Effector memory CD8-positive, alpha-beta T cell (primary cell): ENCODE data around the gene ZNF205.
"Not testable (repeated sequence)": the region's sequence is repeated elsewhere in the genome, so short reads cannot be mapped to it uniquely, and the experiment has no call there.

Experiments used
- ATAC-seq: fragments of 150-1000 bp; cut with Tn5 transposase; replicated peaks from 2 replicates; pipeline ENCODE4 v1.10.0; 2021; ENCODE audit warnings: mild to moderate bottlenecking, moderate library complexity
- DNase-seq, 3 experiments: peaks; one replicate each; pipeline ENCODE4 v3.0.0; 2021
- H3K27ac Mint-ChIP-seq, 2 donors: one replicate each; pipeline ENCODE4 v1.8.0; 2022; ENCODE audit warnings: mild to moderate bottlenecking in 2 of 2, mixed read lengths in 2 of 2, moderate library complexity in 2 of 2
- H3K27me3 Mint-ChIP-seq, 2 donors: one replicate each; pipeline ENCODE4 v1.8.0; 2022; ENCODE audit warnings: mixed read lengths in 2 of 2
- H3K36me3 Mint-ChIP-seq: one replicate; pipeline ENCODE4 v1.8.0; 2022; ENCODE audit warnings: mild to moderate bottlenecking, moderate library complexity, mixed read lengths; ENCODE audit not compliant: insufficient read depth
- H3K4me1 Mint-ChIP-seq, 2 donors: one replicate each; pipeline ENCODE4 v1.8.0; 2022; ENCODE audit warnings: low read depth in 2 of 2, mixed read lengths in 2 of 2
- H3K4me3 Mint-ChIP-seq, 2 donors: one replicate each; pipeline ENCODE4 v1.8.0; 2022; ENCODE audit warnings: mild to moderate bottlenecking in 2 of 2, mixed read lengths in 2 of 2, moderate library complexity in 2 of 2
- H3K9me3 Mint-ChIP-seq, 2 donors: one replicate each; pipeline ENCODE4 v1.8.0; 2022; ENCODE audit warnings: mixed read lengths in 2 of 2
- total RNA-seq, 9 experiments: gene quantifications; one replicate each; lab custom pipeline; 2026; lab: John Stamatoyannopoulos, UW

ZNF205 gene
- total RNA-seq = 0 to 1.3 (median 0) reads per million in 9 experiments

DNA sequence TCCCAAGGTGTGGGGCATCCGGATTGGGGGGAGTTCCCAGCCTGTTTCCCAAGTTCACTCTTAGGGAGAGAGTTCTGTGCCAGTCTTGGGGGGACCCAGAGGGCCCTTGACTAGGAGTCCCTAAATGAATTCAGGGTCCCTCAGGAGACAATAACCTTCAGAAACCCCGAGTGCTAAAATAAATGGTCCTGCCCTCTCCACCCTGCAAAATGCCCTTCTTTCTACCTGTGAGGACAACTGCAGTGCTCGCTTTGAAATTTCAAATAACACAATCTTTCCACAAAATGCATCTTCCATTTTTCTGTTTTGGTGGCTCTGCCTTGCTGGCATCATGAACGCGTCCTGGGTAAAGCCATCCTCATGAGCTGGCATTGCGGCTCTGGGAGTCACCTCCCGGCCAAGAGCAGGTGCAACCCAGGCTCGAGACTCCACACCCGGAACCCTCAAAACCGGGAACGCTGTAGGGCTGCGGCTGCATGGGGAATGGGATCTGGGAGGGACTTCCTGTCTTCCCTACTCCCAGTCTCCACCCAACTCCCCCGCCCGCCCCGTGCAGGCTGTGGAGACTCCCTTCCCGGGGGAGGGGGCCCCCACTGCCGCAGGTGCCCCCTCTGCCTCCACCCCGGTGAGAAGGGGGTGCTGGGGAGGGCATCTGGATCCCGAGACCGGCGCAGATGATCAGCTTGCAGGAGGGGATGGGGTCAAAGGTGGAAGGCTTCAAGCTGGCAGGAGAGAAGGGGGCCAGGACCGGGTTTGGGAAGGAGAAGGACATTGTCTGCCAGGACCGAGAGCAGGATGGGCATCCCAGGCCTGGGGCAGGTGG lies at the start of gene ZNF205:
TSS of gene ZNF205 (plus strand) at position 529 of the 823 bp plus-strand sequence. CDS start 845 bp downstream, outside the sequence.
- ATAC-seq = no peak

DNA sequence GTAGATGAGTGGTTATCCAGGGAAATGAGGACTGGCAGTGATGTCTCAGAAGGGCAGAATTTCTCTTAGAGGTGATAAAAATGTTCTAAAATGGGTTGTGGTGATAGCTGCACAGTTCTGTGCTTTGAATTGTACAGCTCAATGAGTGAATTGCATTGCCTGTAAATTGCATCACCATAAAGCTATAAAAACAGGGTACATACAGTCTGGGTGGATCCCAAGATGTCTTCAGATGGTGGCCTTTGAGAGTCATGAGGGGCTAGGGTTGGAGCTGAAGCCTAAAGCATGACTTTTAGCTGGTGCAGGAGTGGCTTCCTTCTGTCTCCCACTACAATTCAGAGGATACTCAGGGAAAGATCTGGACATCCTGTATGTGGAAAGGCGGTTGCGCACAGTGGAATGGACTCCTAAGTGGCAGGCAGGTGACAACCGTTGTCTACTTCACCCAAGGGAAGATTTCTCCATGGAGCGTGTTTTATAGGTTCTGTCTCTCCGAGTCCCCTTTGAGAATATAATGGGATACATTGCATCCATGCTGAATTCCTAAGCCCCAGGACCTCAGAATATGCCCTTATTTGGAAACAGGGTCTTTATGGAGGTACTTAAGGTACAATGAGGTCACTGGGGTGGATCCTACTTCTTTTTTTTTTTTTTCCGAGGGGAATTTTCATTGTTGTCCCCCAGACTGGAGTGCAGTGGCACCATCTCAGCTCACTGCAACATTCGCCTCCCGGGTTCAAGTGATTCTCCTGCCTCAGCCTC lies 48.6 kb upstream of the ZNF205 start:
- no peak for DNase-seq
- Mint-ChIP-seq H3K27me3 (no peaks in the 10 kb centered on the region), H3K4me3 (peak overlapping the region; percentile 100), H3K4me1 (peaks cover 45 to 51% of the 10 kb centered on the region in 2 donors), H3K9me3 (no peaks in the 10 kb centered on the region), H3K27ac (peak overlapping the region; percentile 98 to 99), H3K36me3 (peaks cover 41% of the 10 kb centered on the region)
- no peak for ATAC-seq

More for the DNA sequence above, at the start of gene ZNF205:
- Mint-ChIP-seq H3K27ac (no peak within 1 kb of the TSS), H3K4me1 (peaks cover 2 to 6% of the 10 kb centered on the region in 2 donors), H3K27me3 (no peaks in the 10 kb centered on the region), H3K36me3 (peaks cover 2% of the 10 kb centered on the region), H3K4me3 (no peak within 1 kb of the TSS), H3K9me3 (no peaks in the 10 kb centered on the region)
- DNase-seq = no peak

DNA sequence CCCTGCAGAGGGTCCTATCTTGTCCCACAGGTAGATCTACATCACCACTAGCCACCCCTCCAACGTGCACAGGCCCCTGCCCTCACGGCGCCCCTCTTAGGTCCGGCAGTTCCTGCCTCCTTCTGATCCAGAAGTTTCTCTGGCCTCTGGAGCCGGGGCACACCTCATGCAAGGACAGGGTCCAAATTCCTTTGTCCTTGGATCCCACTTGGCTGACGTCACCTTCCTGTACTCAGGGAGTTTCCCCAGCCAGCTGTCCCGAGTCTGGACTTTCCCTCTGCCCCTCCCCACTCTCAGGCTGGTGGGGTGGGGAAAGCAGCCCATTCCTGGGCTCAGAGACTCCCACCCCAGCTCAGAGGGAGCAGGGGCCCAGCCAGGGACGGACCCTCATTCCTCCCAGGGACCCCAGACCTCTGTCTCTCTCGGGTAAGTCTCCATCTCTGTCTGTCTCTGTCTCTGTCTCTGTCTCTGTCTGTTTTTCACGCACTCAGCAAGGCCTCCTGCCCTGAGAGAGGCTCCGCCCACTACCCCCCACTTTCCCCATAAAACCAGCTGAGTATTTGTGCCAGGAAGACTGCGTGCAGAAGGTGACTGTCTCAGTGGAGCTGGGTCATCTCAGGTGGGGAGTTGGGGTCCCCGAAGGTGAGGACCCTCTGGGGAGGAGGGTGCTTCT lies 47.2 kb upstream of the ZNF205 start, which contains the start of gene IL32:
TSS of gene IL32 (plus strand) at position 572 of the 673 bp plus-strand sequence. CDS start 172 bp downstream, outside the sequence.
- Mint-ChIP-seq H3K4me1 (peaks cover 49 to 58% of the 10 kb centered on the region in 2 donors), H3K36me3 (peaks cover 50% of the 10 kb centered on the region), H3K27me3 (no peaks in the 10 kb centered on the region), H3K9me3 (no peaks in the 10 kb centered on the region), H3K4me3 (peak within 1 kb of the TSS; percentile 100), H3K27ac (peak within 1 kb of the TSS; percentile 98 to 99)
- ATAC-seq (peak; percentile 65), DNase-seq (peak; percentile 50 to 57 (median 51))

DNA sequence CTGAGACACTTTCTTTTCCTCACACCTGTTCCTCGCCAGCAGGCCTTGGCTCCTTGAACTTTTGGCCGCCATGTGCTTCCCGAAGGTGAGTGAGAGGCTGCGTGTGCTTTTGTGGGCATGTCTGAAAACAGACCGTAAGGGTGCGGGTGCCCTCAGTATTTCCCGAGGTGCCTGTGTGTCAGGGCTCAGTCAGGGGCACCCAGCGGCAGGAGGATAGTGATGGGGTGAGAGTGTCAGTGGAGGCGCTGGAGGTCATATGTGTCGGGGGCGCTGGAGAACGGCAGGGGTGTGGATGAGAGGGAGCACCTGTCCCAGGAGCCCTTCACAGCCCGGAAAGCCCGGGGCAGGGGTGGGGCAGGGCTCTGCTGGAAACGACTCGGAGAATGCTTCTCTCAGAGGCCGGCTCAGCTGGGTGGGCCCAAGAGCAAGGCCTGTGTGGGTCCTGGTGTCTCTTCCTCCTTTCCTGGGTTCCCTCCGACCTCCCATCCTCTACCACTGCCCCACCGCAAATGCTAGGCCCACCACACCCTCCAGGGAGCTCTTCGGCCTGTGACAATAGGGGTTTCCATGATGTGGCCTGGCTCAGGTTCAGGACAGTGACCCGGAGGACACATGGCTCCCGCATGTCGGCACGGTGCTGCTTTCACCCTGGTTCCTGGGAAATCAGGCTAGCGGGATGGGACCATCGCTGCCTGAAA lies 46.5 kb upstream of the ZNF205 start:
- H3K36me3 Mint-ChIP-seq = peaks cover 56% of the 10 kb centered on the region
- no peak for DNase-seq
- peak overlapping the region; percentile 98 to 99 for H3K27ac Mint-ChIP-seq
- peak overlapping the region; percentile 100 for H3K4me3 Mint-ChIP-seq
- peak; percentile 38 for ATAC-seq
- H3K9me3 Mint-ChIP-seq = no peaks in the 10 kb centered on the region
- no peaks in the 10 kb centered on the region for H3K27me3 Mint-ChIP-seq
- peaks cover 51 to 57% of the 10 kb centered on the region in 2 donors for H3K4me1 Mint-ChIP-seq

DNA sequence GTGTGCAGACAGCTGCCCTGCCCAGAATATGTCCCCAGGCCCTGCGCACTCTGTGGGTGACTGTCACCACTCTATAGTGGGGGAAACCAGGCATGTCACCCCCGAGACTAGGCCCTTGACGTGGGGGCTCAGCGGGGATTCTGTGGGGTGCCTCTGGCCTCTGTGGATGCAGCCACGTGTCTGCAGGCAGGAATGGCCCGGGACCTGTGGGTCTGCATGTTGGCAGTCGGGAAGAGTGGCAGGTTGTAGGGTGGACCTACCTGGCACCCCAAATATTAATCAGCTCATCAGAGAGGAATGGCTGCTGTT lies 46.0 kb upstream of the ZNF205 start:
- Mint-ChIP-seq H3K27me3 (no peaks in the 10 kb centered on the region), H3K9me3 (no peaks in the 10 kb centered on the region), H3K4me1 (peaks cover 56 to 62% of the 10 kb centered on the region in 2 donors), H3K4me3 (peak overlapping the region; percentile 100), H3K27ac (peak overlapping the region; percentile 98 to 99), H3K36me3 (peaks cover 60% of the 10 kb centered on the region)
- ATAC-seq (no peak), DNase-seq (no peak)

DNA sequence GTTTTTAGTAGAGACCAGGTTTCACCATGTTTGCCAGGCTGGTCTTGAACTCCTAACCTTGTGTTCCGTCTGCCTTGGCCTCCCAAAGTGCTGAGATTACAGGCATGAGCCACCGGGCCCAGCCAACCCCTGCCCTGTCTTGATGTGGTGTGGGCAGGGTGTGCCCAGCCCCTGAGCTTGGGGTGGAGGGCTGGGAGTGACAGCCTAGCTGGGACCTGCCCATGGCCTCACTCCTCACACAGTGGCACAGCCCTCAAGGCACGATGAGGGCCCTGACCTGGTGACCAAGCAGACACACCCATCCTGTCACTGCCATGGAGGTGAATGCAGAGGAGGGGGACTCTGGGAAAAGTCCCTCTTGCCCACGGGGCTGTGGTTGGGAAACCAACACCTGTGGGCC lies 43.9 kb upstream of the ZNF205 start:
- Mint-ChIP-seq H3K4me3 (peak overlapping the region; percentile 100), H3K27ac (peak overlapping the region; percentile 98 to 99), H3K4me1 (peaks cover 65 to 71% of the 10 kb centered on the region in 2 donors), H3K9me3 (no peaks in the 10 kb centered on the region), H3K27me3 (no peaks in the 10 kb centered on the region), H3K36me3 (peaks cover 68% of the 10 kb centered on the region)
- DNase-seq (no peak), ATAC-seq (no peak)

DNA sequence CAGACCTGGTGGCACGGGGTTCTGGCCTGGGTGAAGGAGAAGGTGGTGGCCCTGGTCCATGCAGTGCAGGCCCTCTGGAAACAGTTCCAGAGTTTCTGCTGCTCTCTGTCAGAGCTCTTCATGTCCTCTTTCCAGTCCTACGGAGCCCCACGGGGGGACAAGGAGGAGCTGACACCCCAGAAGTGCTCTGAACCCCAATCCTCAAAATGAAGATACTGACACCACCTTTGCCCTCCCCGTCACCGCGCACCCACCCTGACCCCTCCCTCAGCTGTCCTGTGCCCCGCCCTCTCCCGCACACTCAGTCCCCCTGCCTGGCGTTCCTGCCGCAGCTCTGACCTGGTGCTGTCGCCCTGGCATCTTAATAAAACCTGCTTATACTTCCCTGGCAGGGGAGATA lies 43.2 kb upstream of the ZNF205 start:
- not testable (repeated sequence) for ATAC-seq, H3K9me3 Mint-ChIP-seq, DNase-seq, H3K27me3 Mint-ChIP-seq
- Mint-ChIP-seq H3K36me3 (peaks cover 74% of the 10 kb centered on the region), H3K27ac (peak overlapping the region in 1 of 2 donors; percentile 98), H3K4me3 (peak overlapping the region; percentile 100), H3K4me1 (peaks cover 67 to 73% of the 10 kb centered on the region in 2 donors)

DNA sequence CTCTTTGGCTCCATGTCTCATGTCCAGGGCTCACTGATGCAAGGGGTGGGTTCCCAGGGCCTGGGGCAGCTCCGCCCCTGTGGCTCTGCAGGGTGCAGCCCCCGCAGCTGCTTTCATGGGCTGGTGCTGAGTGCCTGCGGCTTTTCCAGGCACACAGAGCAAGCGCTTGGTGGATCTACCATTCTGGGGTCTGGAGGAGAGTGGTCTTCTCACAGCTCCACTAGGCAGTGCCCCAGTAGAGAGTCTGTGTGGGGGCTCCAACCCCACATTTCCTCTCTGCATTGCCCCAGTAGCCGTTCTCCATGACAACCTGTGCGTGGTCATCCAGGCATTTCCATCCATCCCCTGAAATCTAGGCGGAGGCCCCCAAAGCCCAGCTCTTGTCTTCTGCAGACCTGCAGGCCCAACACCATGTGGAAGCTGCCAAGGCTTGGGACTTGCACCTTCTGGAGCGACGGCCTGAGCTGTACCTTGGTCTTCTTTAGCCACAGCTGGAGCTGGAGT lies 41.7 kb upstream of the ZNF205 start:
- Mint-ChIP-seq H3K27me3 (no peaks in the 10 kb centered on the region), H3K9me3 (no peaks in the 10 kb centered on the region), H3K27ac (peak overlapping the region; percentile 84 to 98), H3K4me3 (peak overlapping the region; percentile 100), H3K36me3 (peaks cover 77% of the 10 kb centered on the region), H3K4me1 (peaks cover 72 to 78% of the 10 kb centered on the region in 2 donors)
- ATAC-seq = no peak
- no peak for DNase-seq

DNA sequence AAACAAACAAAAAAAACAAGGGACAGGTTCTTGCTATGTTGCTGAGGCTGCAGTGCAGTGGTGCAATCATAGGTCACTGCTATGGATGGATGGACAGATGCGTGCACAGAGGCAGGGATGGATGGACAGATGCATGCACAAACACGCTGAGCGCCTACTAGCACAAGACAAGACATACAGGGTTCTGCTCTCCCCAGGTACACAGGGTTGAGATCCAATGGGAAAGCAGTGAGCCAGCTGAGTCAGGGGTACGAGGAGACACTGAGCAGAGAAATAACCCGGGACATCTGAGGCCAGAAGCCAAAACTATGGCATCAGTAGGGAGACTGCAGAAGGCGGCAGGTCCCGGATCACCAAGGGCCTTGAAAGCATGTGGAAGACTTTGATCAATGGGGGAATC lies 40.7 kb upstream of the ZNF205 start:
- Mint-ChIP-seq H3K36me3 (peaks cover 67% of the 10 kb centered on the region), H3K9me3 (no peaks in the 10 kb centered on the region), H3K4me1 (peaks cover 80 to 86% of the 10 kb centered on the region in 2 donors), H3K27ac (peak overlapping the region in 1 of 2 donors; percentile 88), H3K4me3 (peak overlapping the region; percentile 61 to 100), H3K27me3 (no peaks in the 10 kb centered on the region)
- ATAC-seq (no peak), DNase-seq (no peak)

DNA sequence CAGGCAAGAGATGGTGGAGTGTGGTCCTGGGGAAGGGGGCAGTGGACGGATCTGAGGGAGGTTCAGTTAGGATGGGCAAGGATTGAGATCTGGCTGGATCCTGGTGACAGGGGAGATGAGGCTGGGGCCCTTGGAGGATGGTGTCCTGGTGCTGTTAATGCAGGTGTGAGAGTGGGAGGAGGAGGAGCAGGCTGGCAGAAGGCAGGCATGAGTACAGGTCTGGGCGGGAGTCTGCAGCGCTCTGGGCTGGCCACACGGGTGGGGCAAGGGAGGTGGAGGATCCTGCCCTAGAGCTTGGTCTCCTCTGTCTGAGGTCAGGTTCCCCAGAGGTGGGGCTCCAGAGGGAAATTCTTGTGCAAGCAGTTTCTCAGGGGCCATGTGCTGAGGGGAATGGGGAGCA lies 40.2 kb upstream of the ZNF205 start:
- Mint-ChIP-seq H3K4me3 (peak overlapping the region; percentile 61 to 100), H3K36me3 (peaks cover 69% of the 10 kb centered on the region), H3K27ac (peak overlapping the region in 1 of 2 donors; percentile 88), H3K4me1 (peaks cover 84 to 88% of the 10 kb centered on the region in 2 donors)
- DNase-seq, H3K9me3 Mint-ChIP-seq, H3K27me3 Mint-ChIP-seq, ATAC-seq: not testable (repeated sequence)

DNA sequence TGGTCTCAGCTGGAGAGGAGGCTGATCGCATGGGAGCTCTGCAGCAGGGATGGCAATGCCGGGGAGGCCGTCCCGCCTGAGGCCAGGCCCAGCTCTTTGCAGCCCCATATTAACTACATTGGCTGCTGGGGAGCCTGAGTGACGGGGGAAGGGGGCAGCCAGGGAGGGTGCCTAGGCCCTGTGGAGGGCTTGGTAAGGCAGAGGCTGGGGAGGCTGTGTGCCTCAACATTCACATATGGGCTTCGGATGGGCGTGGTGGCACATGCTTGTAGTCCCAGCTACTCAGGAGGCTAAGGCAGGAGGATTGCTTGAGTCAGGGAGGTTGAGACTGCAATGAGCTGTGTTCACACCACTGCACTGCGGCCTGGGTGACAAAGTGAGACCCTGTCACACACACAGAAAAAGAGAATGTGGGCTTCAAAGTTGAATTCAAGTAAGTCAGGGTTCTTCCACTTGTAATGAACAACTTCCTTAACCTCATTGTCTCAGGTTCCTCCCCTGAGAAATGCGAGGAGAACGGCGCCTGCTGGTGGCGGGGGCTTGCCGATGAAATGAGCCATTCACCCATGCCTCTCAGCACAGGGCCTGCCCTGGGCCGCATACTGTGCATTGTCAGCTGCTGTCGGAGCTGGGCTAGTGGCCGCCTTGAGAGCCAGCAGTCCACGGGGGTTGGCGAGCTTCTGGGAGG lies 39.7 kb upstream of the ZNF205 start:
- peak; percentile 28 for ATAC-seq
- Mint-ChIP-seq H3K4me3 (peak overlapping the region; percentile 94 to 100), H3K36me3 (peaks cover 64% of the 10 kb centered on the region), H3K4me1 (peaks cover 82 to 88% of the 10 kb centered on the region in 2 donors), H3K27ac (peak overlapping the region; percentile 93 to 99)
- not testable (repeated sequence) for H3K9me3 Mint-ChIP-seq, H3K27me3 Mint-ChIP-seq
- DNase-seq = peak in 2 of 3 experiments; percentile 27 to 44

DNA sequence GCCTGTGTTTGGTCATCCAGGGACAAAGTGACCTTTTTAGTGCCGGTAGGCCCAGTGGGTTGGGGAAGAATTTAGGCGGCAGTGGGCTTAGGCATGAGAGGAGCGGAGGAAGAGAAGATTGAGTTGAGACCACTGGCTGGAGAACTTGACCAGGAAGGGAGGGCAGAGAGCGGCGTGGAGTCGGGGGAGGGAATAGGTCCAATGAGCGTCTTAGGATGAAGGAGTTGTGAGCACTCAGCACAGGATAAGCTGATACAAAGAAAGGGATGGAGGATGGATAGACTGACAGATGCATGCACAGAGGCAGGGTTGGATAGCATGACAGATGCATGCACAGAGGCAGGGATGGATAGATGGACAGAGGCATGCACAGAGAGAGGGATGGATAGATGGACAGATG lies 38.9 kb upstream of the ZNF205 start:
- DNase-seq = no peak
- Mint-ChIP-seq H3K27ac (peak overlapping the region; percentile 93 to 99), H3K36me3 (peaks cover 57% of the 10 kb centered on the region), H3K9me3 (no peaks in the 10 kb centered on the region), H3K27me3 (no peaks in the 10 kb centered on the region), H3K4me1 (peaks cover 82 to 89% of the 10 kb centered on the region in 2 donors), H3K4me3 (peak overlapping the region; percentile 80 to 94)
- no peak for ATAC-seq
